Rectal smooth muscle tissue (tissue), 1 donor: ENCODE data around the gene ZNF81.
A peak's percentile ranks its signal among the peaks of the same experiment; 100 is the strongest.
"Not testable (repeated sequence)": the region's sequence is repeated elsewhere in the genome, so short reads cannot be mapped to it uniquely, and the experiment has no call there.

Source experiments
- H3K27ac ChIP-seq: one replicate; pipeline ENCODE4 v1.7.0; 2013; ENCODE audit warnings: low read depth, low read length, inconsistent platforms
- H3K27me3 ChIP-seq: one replicate; pipeline ENCODE4 v1.7.0; 2013; ENCODE audit warnings: low read length; ENCODE audit not compliant: control insufficient read depth, insufficient read depth
- H3K36me3 ChIP-seq: one replicate; pipeline ENCODE4 v1.7.0; 2013; ENCODE audit warnings: low read length; ENCODE audit not compliant: control insufficient read depth, insufficient read depth
- H3K4me1 ChIP-seq: one replicate; pipeline ENCODE4 v1.7.0; 2013; ENCODE audit warnings: low read length; ENCODE audit not compliant: control insufficient read depth, insufficient read depth
- H3K4me3 ChIP-seq: one replicate; pipeline ENCODE4 v1.7.0; 2013; ENCODE audit warnings: low read length
- H3K9ac ChIP-seq: one replicate; pipeline ENCODE4 v1.7.0; 2013; ENCODE audit warnings: low read length

The ZNF81 gene

GRCh38 chrX:47836164-47837072 is at the start of gene ZNF81:
TSS of gene ZNF81 (plus strand) at chrX:47836902. CDS start at chrX:47846268, 9,366 bp downstream.
- no peaks in the 10 kb centered on the region for H3K36me3 ChIP-seq
- peak within 1 kb of the TSS; percentile 56 for H3K27ac ChIP-seq
- H3K27me3 ChIP-seq: no peaks in the 10 kb centered on the region
- H3K9ac ChIP-seq: no peak within 1 kb of the TSS
- H3K4me1 ChIP-seq: no peaks in the 10 kb centered on the region
- H3K4me3 ChIP-seq: peak within 1 kb of the TSS; percentile 67

GRCh38 chrX:47796433-47796906 is 40.2 kb upstream of the ZNF81 start:
- Histone ChIP-seq H3K9ac (no peak overlapping the region), H3K27ac (no peak overlapping the region), H3K27me3 (no peaks in the 10 kb centered on the region), H3K4me1 (no peaks in the 10 kb centered on the region), H3K36me3 (no peaks in the 10 kb centered on the region), H3K4me3 (no peak overlapping the region)

- Histone ChIP-seq H3K9ac (no peak overlapping the region), H3K36me3 (no peaks in the 10 kb centered on the region), H3K27me3 (no peaks in the 10 kb centered on the region), H3K4me1 (no peaks in the 10 kb centered on the region), H3K27ac (no peak overlapping the region), H3K4me3 (no peak overlapping the region)
Observed at GRCh38 chrX:47797084-47797483, 39.6 kb upstream of the ZNF81 start.

- H3K4me1 ChIP-seq: no peaks in the 10 kb centered on the region
- no peaks in the 10 kb centered on the region for H3K27me3 ChIP-seq
- no peaks in the 10 kb centered on the region for H3K36me3 ChIP-seq
- no peak overlapping the region for H3K27ac ChIP-seq
- H3K4me3 ChIP-seq: no peak overlapping the region
- H3K9ac ChIP-seq: no peak overlapping the region
Observed at GRCh38 chrX:47798861-47799260, 37.8 kb upstream of the ZNF81 start.

GRCh38 chrX:47802589-47802988 is 34.1 kb upstream of the ZNF81 start:
- H3K27me3 ChIP-seq: peaks cover 2% of the 10 kb centered on the region
- H3K27ac ChIP-seq: no peak overlapping the region
- no peaks in the 10 kb centered on the region for H3K36me3 ChIP-seq
- no peaks in the 10 kb centered on the region for H3K4me1 ChIP-seq
- H3K9ac ChIP-seq: no peak overlapping the region
- no peak overlapping the region for H3K4me3 ChIP-seq

- H3K27me3 ChIP-seq, H3K4me1 ChIP-seq, H3K4me3 ChIP-seq, H3K36me3 ChIP-seq, H3K9ac ChIP-seq, H3K27ac ChIP-seq: not testable (repeated sequence)
Observed at GRCh38 chrX:47803103-47803502, 33.6 kb upstream of the ZNF81 start.

GRCh38 chrX:47804315-47804714 is 32.4 kb upstream of the ZNF81 start:
- Histone ChIP-seq H3K4me3 (no peak overlapping the region), H3K27me3 (peaks cover 2% of the 10 kb centered on the region), H3K27ac (no peak overlapping the region), H3K36me3 (no peaks in the 10 kb centered on the region), H3K9ac (no peak overlapping the region), H3K4me1 (no peaks in the 10 kb centered on the region)

- H3K4me1 ChIP-seq, H3K27me3 ChIP-seq, H3K27ac ChIP-seq, H3K9ac ChIP-seq, H3K36me3 ChIP-seq, H3K4me3 ChIP-seq: not testable (repeated sequence)
Observed at GRCh38 chrX:47805844-47806243, 30.9 kb upstream of the ZNF81 start.

GRCh38 chrX:47806415-47807271 is 30.1 kb upstream of the ZNF81 start:
- H3K27ac ChIP-seq: not testable (repeated sequence)

GRCh38 chrX:47807272-47807538 is 29.5 kb upstream of the ZNF81 start:
- H3K4me1 ChIP-seq, H3K27ac ChIP-seq, H3K4me3 ChIP-seq: not testable (repeated sequence)

More at GRCh38 chrX:47806415-47807271, 30.1 kb upstream of the ZNF81 start:
- not testable (repeated sequence) for H3K36me3 ChIP-seq, H3K4me3 ChIP-seq, H3K4me1 ChIP-seq, H3K27me3 ChIP-seq, H3K9ac ChIP-seq

GRCh38 chrX:47807548-47807947 is 29.2 kb upstream of the ZNF81 start:
- Histone ChIP-seq H3K27ac (no peak overlapping the region), H3K4me1 (no peaks in the 10 kb centered on the region)

More at GRCh38 chrX:47807272-47807538, 29.5 kb upstream of the ZNF81 start:
- not testable (repeated sequence) for H3K9ac ChIP-seq, H3K36me3 ChIP-seq, H3K27me3 ChIP-seq

GRCh38 chrX:47808904-47809788 is 27.6 kb upstream of the ZNF81 start:
- no peak overlapping the region for H3K27ac ChIP-seq
- H3K4me3 ChIP-seq: no peak overlapping the region
- H3K27me3 ChIP-seq: peaks cover 2% of the 10 kb centered on the region
- H3K36me3 ChIP-seq: no peaks in the 10 kb centered on the region
- H3K4me1 ChIP-seq: no peaks in the 10 kb centered on the region
- H3K9ac ChIP-seq: no peak overlapping the region

More at GRCh38 chrX:47807548-47807947, 29.2 kb upstream of the ZNF81 start:
- Histone ChIP-seq H3K27me3 (peaks cover 2% of the 10 kb centered on the region), H3K4me3 (no peak overlapping the region), H3K9ac (no peak overlapping the region), H3K36me3 (no peaks in the 10 kb centered on the region)
